Hepatocyte (in vitro differentiated cells): ENCODE data around the gene SLC7A7. TPM values are rescaled to one million over a fixed set of nuclear protein-coding genes. Genes with fewer than 3 reads are reported as not detected.
A peak's percentile ranks its signal among the peaks of the same experiment; 100 is the strongest.
"Not testable (repeated sequence)": the region's sequence is repeated elsewhere in the genome, so short reads cannot be mapped to it uniquely, and the experiment has no call there.

Experiments used
- DNase-seq: peaks from one replicate; pipeline ENCODE4 v3.0.0-alpha.2; 2016; ENCODE audit warnings: low spot score
- H2AFZ ChIP-seq: fragments of 200-600 bp; sonication (generic); 2 replicates; pipeline ENCODE4 v1.6.0; 2016; ENCODE audit warnings: antibody characterized with exemption, mild to moderate bottlenecking
- H3K27ac ChIP-seq: fragments of 200-600 bp; sonication (generic); 2 replicates; pipeline ENCODE4 v1.5.1; 2016; ENCODE audit warnings: mild to moderate bottlenecking
- H3K27me3 ChIP-seq: fragments of 200-600 bp; sonication (generic); 2 replicates; pipeline ENCODE4 v1.6.1; 2016
- H3K36me3 ChIP-seq: fragments of 200-600 bp; sonication (generic); replicated peaks from 2 replicates; pipeline ENCODE4 v1.5.1; 2016; ENCODE audit warnings: low read depth; ENCODE audit not compliant: insufficient read depth
- H3K4me1 ChIP-seq: fragments of 200-600 bp; sonication (generic); 2 replicates; pipeline ENCODE4 v1.5.1; 2016; ENCODE audit warnings: mild to moderate bottlenecking, moderate library complexity; ENCODE audit not compliant: insufficient read depth
- H3K4me2 ChIP-seq: fragments of 200-600 bp; sonication (generic); 2 replicates; pipeline ENCODE4 v1.6.0; 2016
- H3K4me3 ChIP-seq: fragments of 200-600 bp; sonication (generic); 2 replicates; pipeline ENCODE4 v1.5.1; 2016; ENCODE audit warnings: mild to moderate bottlenecking
- H3K79me2 ChIP-seq: fragments of 200-600 bp; sonication (generic); 2 replicates; pipeline ENCODE4 v1.6.0; 2017; ENCODE audit warnings: mild to moderate bottlenecking
- H3K9me2 ChIP-seq: fragments of 200-600 bp; sonication (generic); replicated peaks from 2 replicates; pipeline ENCODE4 v1.6.0; 2017; ENCODE audit warnings: mild to moderate bottlenecking; ENCODE audit not compliant: insufficient read depth
- H3K9me3 ChIP-seq: fragments of 200-600 bp; sonication (generic); 2 replicates; pipeline ENCODE4 v1.5.1; 2016; ENCODE audit warnings: low read depth, mild to moderate bottlenecking
- H4K20me1 ChIP-seq: fragments of 200-600 bp; sonication (generic); 2 replicates; pipeline ENCODE4 v1.6.0; 2016; ENCODE audit warnings: mild to moderate bottlenecking; ENCODE audit not compliant: insufficient read depth, poor library complexity, severe bottlenecking
- CTCF ChIP-seq: fragments of 200-600 bp; sonication (generic); IDR thresholded peaks from 2 replicates; pipeline ENCODE4 v1.5.1; 2016; ENCODE audit warnings: antibody characterized with exemption, mild to moderate bottlenecking; ENCODE audit not compliant: poor library complexity
- EZH2 ChIP-seq: fragments of 200-600 bp; sonication (generic); IDR thresholded peaks from 2 replicates; pipeline ENCODE4 v1.6.1; 2016; ENCODE audit warnings: antibody characterized with exemption, mild to moderate bottlenecking, borderline replicate concordance
- EZH2phosphoT487 ChIP-seq: fragments of 200-600 bp; sonication (generic); IDR thresholded peaks from one replicate; pipeline ENCODE4 v1.6.1; 2018; ENCODE audit warnings: antibody characterized with exemption, mild to moderate bottlenecking, low read depth, moderate library complexity; ENCODE audit not compliant: unreplicated experiment, severe bottlenecking
- WGBS: methylation state at CpG from one replicate; pipeline ENCODE4 v1.1.6; 2016; ENCODE audit warnings: low lambda C conversion rate; ENCODE audit errors: missing lambda C conversion rate; 5-methylcytosine and 5-hydroxymethylcytosine counted together
- polyA plus RNA-seq: library from polyadenylated mRNA; unstranded; fragments of >200 nt; fragmentation: Nextera tagmentation; extraction: Ambion mirVana; gene quantifications from 2 replicates; pipeline ENCODE4 v1.2.1, GENCODE V29; 2016
- total RNA-seq: library from RNA; depleted of rRNA; stranded (reverse); fragments of >200 nt; gene quantifications from 2 replicates; pipeline ENCODE4 v1.2.3, GENCODE V29; 2014

SLC7A7 gene
- total and polyA plus RNA-seq, 2 experiments from 2014 or later: 206 to 337 TPM

GRCh38 chr14:22808388-22809209 is 6.6 kb downstream of the SLC7A7 start:
- WGBS: 78% methylated on average over 5 of the region's 5 CpGs
- Histone ChIP-seq H3K9me2 (no peaks in the 10 kb centered on the region), H4K20me1 (no peaks in the 10 kb centered on the region), H3K79me2 (peaks cover 62% of the 10 kb centered on the region), H3K4me1 (peaks cover 8% of the 10 kb centered on the region), H3K9me3 (no peaks in the 10 kb centered on the region), H3K27ac (peak overlapping the region; percentile 82), H3K36me3 (no peaks in the 10 kb centered on the region), H3K27me3 (no peaks in the 10 kb centered on the region), H3K4me3 (no peak overlapping the region), H3K4me2 (peak overlapping the region; percentile 61), H2AFZ (no peak overlapping the region)
- TF ChIP-seq EZH2: no peak
- TF ChIP-seq CTCF: no peak
- no peak for TF ChIP-seq EZH2phosphoT487
- DNase-seq: no peak

- H3K9me3 ChIP-seq: no peaks in the 10 kb centered on the region
- DNase-seq: peak; percentile 44
- H3K4me1 ChIP-seq: peaks cover 8% of the 10 kb centered on the region
- peaks cover 62% of the 10 kb centered on the region for H3K79me2 ChIP-seq
- no peaks in the 10 kb centered on the region for H3K27me3 ChIP-seq
- peak overlapping the region; percentile 61 for H3K4me2 ChIP-seq
- H4K20me1 ChIP-seq: no peaks in the 10 kb centered on the region
- no peaks in the 10 kb centered on the region for H3K9me2 ChIP-seq
- H3K27ac ChIP-seq: peak overlapping the region; percentile 86
- H3K36me3 ChIP-seq: no peaks in the 10 kb centered on the region
- no peak overlapping the region for H2AFZ ChIP-seq
- no peak for TF ChIP-seq EZH2
- TF ChIP-seq EZH2phosphoT487: no peak
- TF ChIP-seq CTCF: no peak
- WGBS: 62% methylated on average over 13 of the region's 13 CpGs
- no peak overlapping the region for H3K4me3 ChIP-seq
Measured at GRCh38 chr14:22807432-22808087, 7.7 kb downstream of the SLC7A7 start.

- peaks cover 61% of the 10 kb centered on the region for H3K79me2 ChIP-seq
- H3K27ac ChIP-seq, H2AFZ ChIP-seq, H3K9me2 ChIP-seq, H3K27me3 ChIP-seq, H3K4me3 ChIP-seq, H3K36me3 ChIP-seq, H3K4me2 ChIP-seq, H3K4me1 ChIP-seq, H4K20me1 ChIP-seq, DNase-seq, H3K9me3 ChIP-seq: not testable (repeated sequence)
- 96% methylated on average over 4 of the region's 4 CpGs for whole genome bisulfite sequencing
Measured at GRCh38 chr14:22805235-22805634, 10.0 kb downstream of the SLC7A7 start.

- Histone ChIP-seq H3K9me2 (no peaks in the 10 kb centered on the region), H3K79me2 (peaks cover 72% of the 10 kb centered on the region), H4K20me1 (no peaks in the 10 kb centered on the region), H3K4me1 (peaks cover 8% of the 10 kb centered on the region), H3K9me3 (no peaks in the 10 kb centered on the region), H3K27ac (no peak overlapping the region), H3K27me3 (no peaks in the 10 kb centered on the region), H3K4me2 (no peak overlapping the region), H3K4me3 (no peak overlapping the region), H3K36me3 (no peaks in the 10 kb centered on the region), H2AFZ (no peak overlapping the region)
- WGBS: 91% methylated on average over 3 of the region's 3 CpGs
- DNase-seq: no peak
- TF ChIP-seq CTCF (no peak), EZH2phosphoT487 (no peak), EZH2 (no peak)
Measured at GRCh38 chr14:22803687-22803974, 11.6 kb downstream of the SLC7A7 start.
